Ascending aorta (tissue), 2 donors: ENCODE data around the gene C5orf24. TPM values are rescaled to one million over a fixed set of nuclear protein-coding genes. Genes with fewer than 3 reads are reported as not detected.
"Not testable (repeated sequence)": the region's sequence is repeated elsewhere in the genome, so short reads cannot be mapped to it uniquely, and the experiment has no call there.

Experiments
- DNase-seq, 2 donors: peaks; one replicate each; pipeline ENCODE4 v3.0.0-alpha.2; 2019; ENCODE audit warnings: low spot score in 2 of 2
- H3K27ac ChIP-seq, 2 donors: fragments of 200-600 bp; sonication (generic); one replicate each; pipeline ENCODE4 v1.5.1; 2016 to 2017; ENCODE audit warnings: mild to moderate bottlenecking in 1 of 2
- H3K27me3 ChIP-seq: fragments of 200-600 bp; sonication (generic); one replicate; pipeline ENCODE4 v1.5.1; 2017
- H3K36me3 ChIP-seq, 2 donors: fragments of 200-600 bp; sonication (generic); one replicate each; pipeline ENCODE4 v1.5.1; 2016
- H3K4me1 ChIP-seq, 2 donors: fragments of 200-600 bp; sonication (generic); one replicate each; pipeline ENCODE4 v1.5.1; 2016 to 2017; ENCODE audit warnings: mild to moderate bottlenecking in 1 of 2
- H3K4me3 ChIP-seq, 2 donors: fragments of 200-600 bp; sonication (generic); one replicate each; pipeline ENCODE4 v1.5.1; 2016 to 2017; ENCODE audit warnings: mild to moderate bottlenecking in 1 of 2
- H3K9me3 ChIP-seq, 2 donors: fragments of 200-600 bp; sonication (generic); one replicate each; pipeline ENCODE4 v1.5.1; 2016
- CTCF ChIP-seq, 3 experiments: fragments of 200-600 bp in 2 of 3; fragments of 450-650 bp in 1 of 3; sonication (generic) in 2 of 3; IDR thresholded peaks; one replicate each; pipeline ENCODE4 v1.5.1; 2016 to 2019; ENCODE audit warnings: antibody characterized with exemption in 3 of 3, mild to moderate bottlenecking in 1 of 3, moderate library complexity in 1 of 3
- intact Hi-C: fragments of 100-400 bp; cut with DNase I; formaldehyde crosslinking; loops from one replicate; pipeline ENCODE4 v1.15.1; 2023
- total RNA-seq: library from RNA; depleted of rRNA; stranded (reverse); fragments of >200 nt; gene quantifications from one replicate; pipeline ENCODE4 v1.1.0, GENCODE V29; 2016

The C5orf24 gene
- total RNA-seq, 1 donor from 2014 or later, result 36.5 TPM

- no peaks in the 10 kb centered on the region for H3K9me3 ChIP-seq
- peak overlapping the region; percentile 87 to 88 for H3K27ac ChIP-seq
- H3K36me3 ChIP-seq, result peaks cover 0 to 8% of the 10 kb centered on the region in 2 donors
- no peaks in the 10 kb centered on the region for H3K27me3 ChIP-seq
- no peak for DNase-seq
- TF ChIP-seq CTCF (IDR thresholded peaks at IDR 0.05), result no peak
- no peak overlapping the region for H3K4me3 ChIP-seq
- intact Hi-C loops, result no loop called here
- peaks cover 5 to 16% of the 10 kb centered on the region in 2 donors for H3K4me1 ChIP-seq
Observed at GRCh38 chr5:134833340-134834032, 12.3 kb upstream of the C5orf24 start.

GRCh38 chr5:134835623-134836022, 10.1 kb upstream of the C5orf24 start:
- Histone ChIP-seq H3K4me3 (no peak overlapping the region), H3K27ac (peak overlapping the region in 1 of 2 donors; percentile 87), H3K4me1 (peaks cover 5 to 16% of the 10 kb centered on the region in 2 donors), H3K36me3 (peaks cover 0 to 7% of the 10 kb centered on the region in 2 donors), H3K27me3 (no peaks in the 10 kb centered on the region), H3K9me3 (no peaks in the 10 kb centered on the region)
- DNase-seq, result no peak
- intact Hi-C loops, result no loop called here
- TF ChIP-seq CTCF (IDR thresholded peaks at IDR 0.05), result no peak

- intact Hi-C loops, result no loop called here
- H3K27me3 ChIP-seq, result no peaks in the 10 kb centered on the region
- H3K4me1 ChIP-seq, result peaks cover 5 to 16% of the 10 kb centered on the region in 2 donors
- TF ChIP-seq CTCF (IDR thresholded peaks at IDR 0.05), result no peak
- H3K4me3 ChIP-seq, result no peak overlapping the region
- no peak for DNase-seq
- H3K27ac ChIP-seq, result no peak overlapping the region
- H3K36me3 ChIP-seq, result peaks cover 0 to 7% of the 10 kb centered on the region in 2 donors
- no peaks in the 10 kb centered on the region for H3K9me3 ChIP-seq
Observed at GRCh38 chr5:134837530-134838181, 8.1 kb upstream of the C5orf24 start.

GRCh38 chr5:134838361-134838760, 7.4 kb upstream of the C5orf24 start:
- DNase-seq, H3K27ac ChIP-seq, intact Hi-C loops, H3K4me3 ChIP-seq, H3K27me3 ChIP-seq, H3K36me3 ChIP-seq, H3K9me3 ChIP-seq: not testable (repeated sequence)
- peaks cover 5 to 14% of the 10 kb centered on the region in 2 donors for H3K4me1 ChIP-seq

GRCh38 chr5:134840811-134841210, 5.0 kb upstream of the C5orf24 start:
- intact Hi-C loops, result no loop called here
- no peak for DNase-seq
- Histone ChIP-seq H3K27ac (no peak overlapping the region), H3K4me1 (no peaks in the 10 kb centered on the region), H3K36me3 (peaks cover 0 to 7% of the 10 kb centered on the region in 2 donors), H3K9me3 (no peaks in the 10 kb centered on the region), H3K27me3 (no peaks in the 10 kb centered on the region), H3K4me3 (no peak overlapping the region)
- no peak for TF ChIP-seq CTCF (IDR thresholded peaks at IDR 0.05)

- intact Hi-C loops, result no loop called here
Observed at GRCh38 chr5:134844252-134844651, 1.5 kb upstream of the C5orf24 start.

More at GRCh38 chr5:134844252-134844651, 1.5 kb upstream of the C5orf24 start:
- Histone ChIP-seq H3K36me3 (peaks cover 0 to 7% of the 10 kb centered on the region in 2 donors), H3K27ac (no peak overlapping the region), H3K9me3 (no peaks in the 10 kb centered on the region), H3K27me3 (no peaks in the 10 kb centered on the region), H3K4me3 (no peak overlapping the region), H3K4me1 (peaks cover 4 to 16% of the 10 kb centered on the region in 2 donors)
- DNase-seq, result no peak
- no peak for TF ChIP-seq CTCF (IDR thresholded peaks at IDR 0.05)
